GM19328 (cell line): ENCODE results near the gene STUM.
"Not testable (repeated sequence)": the region's sequence is repeated elsewhere in the genome, so short reads cannot be mapped to it uniquely, and the experiment has no call there.

ENCODE experiments used
- ATAC-seq: cut with Tn5 transposase; IDR thresholded peaks from one replicate; pipeline ENCODE4 v1.9.1; 2021; ENCODE audit warnings: mild to moderate bottlenecking, moderate library complexity; ENCODE audit not compliant: unreplicated experiment

STUM gene

GRCh38 chr1:226635456-226635941, 86.9 kb downstream of the STUM start:
- ATAC-seq = no peak

GRCh38 chr1:226636847-226637096, 88.2 kb downstream of the STUM start:
- ATAC-seq = no peak

DNA sequence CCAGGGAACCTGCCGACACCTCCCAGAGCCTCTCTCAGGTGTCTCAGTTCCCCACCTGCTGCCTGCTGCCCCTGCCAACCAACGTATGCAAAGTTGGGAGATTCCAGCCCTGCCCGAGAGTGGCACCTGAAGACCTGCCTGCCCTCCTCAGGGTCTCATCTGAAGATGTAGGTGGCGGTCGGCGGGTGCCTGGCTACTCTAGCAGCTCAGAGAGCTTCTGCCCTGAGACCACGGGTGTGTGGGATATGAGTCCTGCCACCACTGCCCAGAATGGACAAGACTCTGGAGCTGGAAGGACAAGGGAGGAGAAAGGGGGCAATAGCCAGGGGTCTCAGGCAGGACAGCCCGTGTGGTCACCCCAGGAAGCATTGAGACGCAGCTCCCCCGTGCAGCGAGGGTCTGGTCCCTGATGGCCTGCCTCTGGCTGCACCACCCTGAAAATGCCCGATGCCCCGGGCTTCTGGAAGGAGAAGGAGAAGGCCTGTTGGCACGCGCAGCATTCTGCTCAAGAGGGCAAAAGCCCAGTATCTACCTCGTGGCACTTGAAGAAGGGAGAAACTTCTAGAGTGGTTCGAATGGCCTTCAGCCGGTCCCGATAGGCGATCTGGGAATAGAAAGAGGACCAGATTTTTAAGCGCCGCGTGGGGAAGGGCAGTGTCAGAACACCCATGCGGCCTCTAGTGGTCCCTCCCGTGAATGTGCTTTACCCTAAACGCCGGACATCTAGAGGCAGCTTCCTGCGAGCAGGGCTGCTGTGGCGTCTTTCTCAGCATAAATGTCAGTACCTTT, 88.8 kb downstream of the STUM start:
- ATAC-seq = no peak

GRCh38 chr1:226638001-226638601, 89.5 kb downstream of the STUM start:
- no peak for ATAC-seq

- ATAC-seq = no peak
Observed at GRCh38 chr1:226638608-226639007, 90.0 kb downstream of the STUM start.

DNA sequence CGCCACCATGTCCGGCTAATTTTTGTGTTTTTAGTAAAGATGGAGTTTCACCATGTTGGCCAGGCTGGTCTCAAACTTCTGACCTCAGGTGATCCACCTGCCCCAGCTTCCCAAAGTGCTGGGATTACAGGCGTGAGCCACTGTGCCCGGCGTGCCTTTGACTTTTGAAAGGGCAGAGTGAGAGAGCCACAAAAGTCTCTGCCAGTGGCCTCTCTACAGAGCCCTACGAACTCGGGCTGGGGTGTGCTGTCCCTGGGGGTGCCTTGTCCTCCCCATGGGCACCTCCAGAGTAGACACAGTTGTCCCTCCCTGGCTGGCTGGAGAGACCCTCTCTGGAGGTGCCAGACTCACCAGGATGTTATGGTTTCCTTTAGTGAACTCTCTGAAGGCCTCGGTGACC, 90.6 kb downstream of the STUM start:
- ATAC-seq = not testable (repeated sequence)

- ATAC-seq = no peak
Observed at GRCh38 chr1:226639631-226640061, 91.1 kb downstream of the STUM start.

GRCh38 chr1:226640321-226641136, 92.0 kb downstream of the STUM start:
- ATAC-seq = no peak

DNA sequence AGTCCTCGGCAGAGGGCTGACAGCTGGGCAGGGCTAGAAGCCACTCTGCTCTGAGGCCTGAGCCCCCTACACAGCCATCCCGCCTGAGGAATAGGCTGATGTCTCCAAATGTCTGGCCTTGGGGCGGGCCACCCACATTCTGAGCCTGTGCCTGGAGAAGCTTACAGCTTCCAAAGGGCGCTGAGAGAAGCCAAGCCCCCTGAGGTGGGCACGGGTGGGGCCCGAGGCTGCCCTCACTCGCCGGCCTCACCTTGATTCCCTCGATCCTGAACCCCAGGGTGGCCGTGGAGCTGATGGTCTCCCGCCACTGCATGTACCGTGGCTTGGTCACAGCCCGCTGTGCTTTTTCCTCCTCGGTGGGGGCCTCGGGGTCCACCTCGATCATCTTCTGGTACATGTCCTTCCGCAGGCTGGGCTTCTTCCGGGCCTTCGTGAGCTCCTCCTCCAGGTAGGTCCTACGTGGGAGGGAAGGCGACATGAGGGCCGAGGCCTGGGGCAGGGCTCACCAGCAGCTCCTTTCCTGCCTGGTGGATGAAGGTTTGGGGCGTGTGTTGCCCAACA, 93.2 kb downstream of the STUM start:
- no peak for ATAC-seq

GRCh38 chr1:226642421-226642820, 93.9 kb downstream of the STUM start:
- ATAC-seq = no peak

DNA sequence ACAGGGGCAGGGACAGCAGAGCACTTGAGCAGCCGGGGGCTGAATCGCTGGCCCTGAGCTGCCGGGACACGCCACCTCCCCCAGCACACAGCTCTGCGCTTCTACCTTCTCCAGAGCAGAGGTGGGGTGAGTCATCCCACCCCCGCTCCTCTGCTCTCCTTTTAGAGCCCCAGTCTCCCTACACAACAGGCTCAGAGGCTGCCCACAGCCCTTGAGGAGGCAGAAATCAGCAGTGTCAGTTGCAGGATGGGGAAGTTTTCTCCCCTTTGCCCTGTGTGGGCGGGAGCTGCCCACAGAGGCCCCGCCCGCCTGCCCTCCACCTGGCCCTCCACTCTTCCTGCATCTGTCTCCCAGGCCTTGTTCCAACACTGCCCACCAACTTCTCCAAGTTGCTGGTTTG, 94.6 kb downstream of the STUM start:
- ATAC-seq = peak; percentile 50

DNA sequence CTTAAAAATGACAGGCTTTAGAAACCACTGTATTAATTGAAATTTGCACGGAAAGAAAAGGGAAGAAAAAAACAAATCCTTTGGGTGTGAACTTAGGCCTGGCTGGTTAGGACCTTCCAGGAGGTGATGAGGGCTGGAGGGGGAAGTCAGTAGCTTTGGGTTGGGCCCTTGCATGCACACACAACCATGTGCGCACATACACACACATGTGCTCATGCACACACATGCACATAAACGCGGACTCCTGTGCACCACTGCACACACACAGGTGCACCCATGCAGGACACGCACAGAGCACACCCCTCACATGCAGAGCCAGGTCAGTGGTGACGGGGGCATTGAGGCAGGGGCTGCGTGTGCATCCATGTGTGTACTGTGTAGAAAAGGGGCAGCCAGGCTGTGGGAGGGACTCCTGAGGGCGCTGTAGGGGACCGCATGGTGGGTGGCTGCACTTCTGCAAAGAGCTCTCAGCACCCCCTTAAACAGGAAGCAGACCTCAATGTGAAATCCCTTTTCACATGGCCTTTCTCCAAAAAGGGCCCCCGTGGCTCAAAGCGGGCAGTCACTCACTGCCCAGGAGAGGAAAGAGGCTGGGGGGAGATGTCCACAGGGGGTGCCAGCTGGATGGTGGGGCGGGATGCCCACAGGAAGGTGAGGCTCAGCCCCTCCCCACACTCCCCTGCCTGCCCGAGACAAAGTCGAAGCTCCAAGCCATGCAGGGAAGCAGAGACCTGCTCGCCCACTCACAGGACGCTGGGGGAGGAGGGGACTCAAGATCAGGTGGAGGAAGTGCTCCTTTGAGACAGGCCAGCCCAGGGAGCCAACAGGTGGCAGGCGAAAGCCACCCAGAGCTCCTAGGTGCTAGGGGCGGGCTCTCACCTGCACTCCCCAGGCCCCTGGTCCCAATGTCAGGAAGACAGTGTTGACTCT, 95.3 kb downstream of the STUM start:
- ATAC-seq = peak; percentile 44

DNA sequence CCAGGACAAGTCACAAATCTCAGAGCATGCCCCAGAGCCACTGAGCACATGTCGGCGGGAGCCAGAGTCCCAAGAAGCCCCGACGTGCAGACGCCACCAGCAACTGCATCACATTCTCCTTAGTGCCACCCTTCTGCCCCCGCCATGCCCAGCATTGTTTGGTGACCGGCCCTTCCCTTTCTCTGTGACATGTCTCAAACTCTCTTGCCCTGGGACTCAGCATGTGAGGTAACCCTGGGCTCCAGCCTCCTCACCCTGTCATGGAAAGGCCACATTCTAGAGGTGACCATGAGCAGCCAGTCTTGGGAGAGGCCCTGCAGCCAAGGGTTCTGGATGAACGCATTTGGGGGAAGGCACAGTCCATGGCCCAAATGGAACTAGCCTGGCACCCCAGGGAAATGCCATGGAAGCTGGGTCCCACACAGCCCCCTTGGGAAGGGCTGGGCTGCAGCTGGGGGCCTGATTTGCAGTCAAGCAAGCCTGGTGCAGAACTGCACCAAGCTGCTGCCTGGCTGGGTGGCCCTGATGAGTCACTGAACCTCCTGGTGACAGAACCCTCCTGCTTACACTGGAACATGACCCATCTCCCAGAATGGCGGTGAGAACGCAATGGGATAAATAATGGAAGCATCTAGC, 96.1 kb downstream of the STUM start:
- no peak for ATAC-seq

GRCh38 chr1:226645279-226645976, 96.9 kb downstream of the STUM start:
- no peak for ATAC-seq

- no peak for ATAC-seq
Observed at GRCh38 chr1:226646026-226646869, 97.7 kb downstream of the STUM start.

DNA sequence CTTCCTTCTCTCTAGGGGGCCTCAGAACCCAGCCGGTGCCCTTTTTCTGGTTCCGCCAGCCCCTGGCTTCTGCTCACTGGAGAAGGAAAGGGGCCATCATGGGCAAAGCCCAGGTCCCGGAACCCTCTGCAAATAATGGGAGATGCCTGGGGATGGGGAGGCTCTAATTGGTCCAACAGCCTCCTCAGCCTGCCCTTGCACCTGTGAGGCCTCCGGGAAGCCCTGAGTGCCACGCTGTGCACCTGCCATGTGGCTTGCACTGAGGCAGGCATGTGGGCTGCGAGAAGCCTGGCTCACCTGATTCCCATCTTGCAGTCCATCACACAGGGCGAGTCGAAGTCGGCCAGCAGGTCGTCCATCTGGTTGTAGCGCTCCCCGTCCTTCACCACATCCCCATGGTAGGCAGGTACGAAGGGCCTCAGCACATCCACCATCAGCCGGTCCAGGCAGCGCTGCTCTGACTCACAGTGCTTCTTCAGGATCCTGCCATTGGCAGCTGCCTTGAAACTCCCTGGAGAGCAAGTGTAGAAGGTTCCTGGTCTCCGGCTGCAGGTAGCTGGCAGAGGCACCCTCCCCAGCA, 98.4 kb downstream of the STUM start:
- ATAC-seq = no peak

DNA sequence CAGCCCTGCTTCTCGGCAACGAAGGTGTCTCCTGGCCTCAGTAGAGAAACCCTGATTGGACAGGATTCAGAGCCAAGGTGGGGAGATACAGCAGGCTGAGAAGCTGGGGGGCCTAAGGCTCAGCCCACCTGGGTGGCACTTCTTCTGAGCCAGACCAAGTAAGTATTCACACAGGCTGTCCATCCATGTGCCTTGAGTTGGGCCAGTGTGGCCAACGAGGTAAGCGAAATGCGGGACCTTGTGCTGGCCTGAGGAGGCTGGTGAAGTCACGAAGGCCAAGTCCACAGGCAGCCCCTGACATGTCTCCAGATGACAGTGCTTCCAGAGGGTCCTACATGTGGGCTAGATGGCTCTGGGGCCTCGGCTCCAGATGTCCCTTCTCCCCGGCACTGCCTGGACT, 99.2 kb downstream of the STUM start:
- ATAC-seq = no peak

DNA sequence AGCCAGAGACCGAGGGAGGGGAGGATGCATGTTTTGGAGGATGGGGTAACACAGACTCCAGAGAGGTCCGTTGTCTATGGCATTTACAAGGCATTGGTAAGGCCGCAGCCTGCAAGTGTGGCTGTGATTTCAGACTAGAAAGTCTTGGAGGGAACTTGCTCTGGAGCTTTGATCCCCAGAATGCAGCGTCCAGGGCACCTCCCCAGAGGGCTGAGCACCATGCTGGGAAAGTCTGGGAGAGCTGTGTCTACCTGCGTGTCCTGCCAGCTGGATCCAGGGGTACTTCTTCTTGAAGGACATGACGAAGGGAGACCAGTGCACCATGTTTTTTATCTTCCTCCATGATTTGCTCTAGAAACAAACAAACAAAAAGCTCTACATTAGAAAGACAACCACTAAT, 99.9 kb downstream of the STUM start:
- ATAC-seq = no peak
